Esophagus squamous epithelium (tissue), 4 donors: ENCODE measurements around the gene TMEM51.

Experiments
- POLR2A ChIP-seq, 4 donors: fragments of 450-650 bp; IDR thresholded peaks; one replicate each; pipeline ENCODE4 v1.6.1; 2017; ENCODE audit warnings: antibody characterized with exemption in 4 of 4, mild to moderate bottlenecking in 4 of 4, moderate library complexity in 3 of 4
- TF ChIP-seq, protein P1 (sequence below), 6 experiments: fragments of 450-650 bp in 4 of 6; fragments of 200-600 bp in 2 of 6; sonication (generic) in 2 of 6; IDR thresholded peaks; one replicate each; pipeline ENCODE4 v1.5.1; 2016 to 2019; ENCODE audit warnings: antibody characterized with exemption in 6 of 6, mild to moderate bottlenecking in 4 of 6, moderate library complexity in 4 of 6

DNA sequence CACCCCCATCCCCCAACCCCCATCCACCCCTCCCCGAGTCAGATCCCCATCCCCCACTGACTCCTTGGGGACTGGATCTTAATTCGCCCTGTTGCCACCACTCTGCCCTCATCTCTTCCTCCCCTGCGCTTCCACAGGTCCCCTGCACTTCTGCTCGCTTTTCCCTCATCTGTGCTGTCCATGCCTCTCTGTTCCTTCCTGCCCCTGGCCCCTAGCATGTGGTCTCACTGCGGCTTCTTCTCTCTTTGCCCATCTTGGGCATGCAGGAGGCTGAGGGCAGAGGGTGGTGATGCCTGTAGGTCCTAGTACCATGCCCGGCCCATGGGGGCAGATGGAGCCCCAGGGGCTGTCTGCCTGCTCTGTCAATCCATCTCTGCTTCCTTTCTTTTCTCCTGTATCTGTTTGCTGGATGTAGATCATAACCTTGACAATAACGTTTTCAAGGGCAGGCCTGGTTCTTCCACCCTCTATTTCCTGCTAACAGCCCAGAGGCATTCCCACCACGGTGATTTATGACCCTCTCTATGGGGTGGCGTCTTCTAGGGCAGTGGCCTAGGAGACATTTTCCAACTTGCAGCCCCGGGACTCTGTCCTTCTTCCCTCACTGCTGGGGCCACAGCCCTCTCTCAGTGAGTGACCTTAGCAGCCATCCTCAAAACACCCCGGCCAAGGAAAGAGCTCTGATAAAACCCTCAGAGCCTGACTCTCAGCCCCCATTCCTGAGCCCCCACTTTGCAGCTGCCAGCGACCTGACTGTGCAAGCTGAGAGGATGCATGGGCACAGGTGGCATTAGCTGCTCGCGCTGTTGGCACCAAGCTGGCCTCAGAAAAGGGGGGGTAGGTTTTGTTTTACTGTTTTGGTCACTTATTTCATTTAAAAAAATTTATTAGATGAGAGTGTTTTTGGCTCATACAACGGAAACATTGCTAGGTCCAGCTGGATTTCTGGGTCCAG lies 33.9 kb downstream of the TMEM51 start:
- TF ChIP-seq POLR2A (IDR thresholded peaks at IDR 0.05): no peak
- TF ChIP-seq, protein P1, sequence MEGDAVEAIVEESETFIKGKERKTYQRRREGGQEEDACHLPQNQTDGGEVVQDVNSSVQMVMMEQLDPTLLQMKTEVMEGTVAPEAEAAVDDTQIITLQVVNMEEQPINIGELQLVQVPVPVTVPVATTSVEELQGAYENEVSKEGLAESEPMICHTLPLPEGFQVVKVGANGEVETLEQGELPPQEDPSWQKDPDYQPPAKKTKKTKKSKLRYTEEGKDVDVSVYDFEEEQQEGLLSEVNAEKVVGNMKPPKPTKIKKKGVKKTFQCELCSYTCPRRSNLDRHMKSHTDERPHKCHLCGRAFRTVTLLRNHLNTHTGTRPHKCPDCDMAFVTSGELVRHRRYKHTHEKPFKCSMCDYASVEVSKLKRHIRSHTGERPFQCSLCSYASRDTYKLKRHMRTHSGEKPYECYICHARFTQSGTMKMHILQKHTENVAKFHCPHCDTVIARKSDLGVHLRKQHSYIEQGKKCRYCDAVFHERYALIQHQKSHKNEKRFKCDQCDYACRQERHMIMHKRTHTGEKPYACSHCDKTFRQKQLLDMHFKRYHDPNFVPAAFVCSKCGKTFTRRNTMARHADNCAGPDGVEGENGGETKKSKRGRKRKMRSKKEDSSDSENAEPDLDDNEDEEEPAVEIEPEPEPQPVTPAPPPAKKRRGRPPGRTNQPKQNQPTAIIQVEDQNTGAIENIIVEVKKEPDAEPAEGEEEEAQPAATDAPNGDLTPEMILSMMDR (IDR thresholded peaks at IDR 0.05): no peak
